ENCODE results near the gene RALY.

Gene RALY

DNA sequence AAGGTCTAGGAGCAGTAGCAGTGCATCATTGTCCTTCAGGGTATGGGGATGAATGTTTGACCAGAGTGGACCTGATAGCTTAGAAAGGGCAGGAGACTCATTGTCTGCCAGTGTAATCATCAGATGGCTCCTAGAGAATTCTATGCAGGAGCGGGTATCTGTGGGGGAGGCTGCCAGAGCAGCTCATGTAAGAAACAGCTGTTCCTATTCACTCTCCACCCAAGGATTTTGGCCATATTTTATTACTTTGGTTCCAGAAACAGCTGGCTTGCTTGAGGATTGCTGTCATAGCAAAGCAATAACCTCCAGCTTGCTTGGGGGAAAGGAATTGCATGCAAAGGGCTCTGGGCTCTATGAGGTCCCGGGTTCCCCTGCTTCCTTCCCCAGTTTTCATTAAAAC is 44.1 kb downstream of the RALY start:
- TF ChIP-seq, protein P1, sequence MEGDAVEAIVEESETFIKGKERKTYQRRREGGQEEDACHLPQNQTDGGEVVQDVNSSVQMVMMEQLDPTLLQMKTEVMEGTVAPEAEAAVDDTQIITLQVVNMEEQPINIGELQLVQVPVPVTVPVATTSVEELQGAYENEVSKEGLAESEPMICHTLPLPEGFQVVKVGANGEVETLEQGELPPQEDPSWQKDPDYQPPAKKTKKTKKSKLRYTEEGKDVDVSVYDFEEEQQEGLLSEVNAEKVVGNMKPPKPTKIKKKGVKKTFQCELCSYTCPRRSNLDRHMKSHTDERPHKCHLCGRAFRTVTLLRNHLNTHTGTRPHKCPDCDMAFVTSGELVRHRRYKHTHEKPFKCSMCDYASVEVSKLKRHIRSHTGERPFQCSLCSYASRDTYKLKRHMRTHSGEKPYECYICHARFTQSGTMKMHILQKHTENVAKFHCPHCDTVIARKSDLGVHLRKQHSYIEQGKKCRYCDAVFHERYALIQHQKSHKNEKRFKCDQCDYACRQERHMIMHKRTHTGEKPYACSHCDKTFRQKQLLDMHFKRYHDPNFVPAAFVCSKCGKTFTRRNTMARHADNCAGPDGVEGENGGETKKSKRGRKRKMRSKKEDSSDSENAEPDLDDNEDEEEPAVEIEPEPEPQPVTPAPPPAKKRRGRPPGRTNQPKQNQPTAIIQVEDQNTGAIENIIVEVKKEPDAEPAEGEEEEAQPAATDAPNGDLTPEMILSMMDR (IDR thresholded peaks at IDR 0.05; ENCODE audit: low read depth, low read length) = no peak
- in situ Hi-C loops (cut with HindIII; ENCODE audit: low sequenced_read_pairs) = no loop called here
- H3K4me3 ChIP-seq (ENCODE audit: low read depth, low read length) = no peak overlapping the region
- no peak for DNase-seq (ENCODE audit: low read depth, low spot score)

DNA sequence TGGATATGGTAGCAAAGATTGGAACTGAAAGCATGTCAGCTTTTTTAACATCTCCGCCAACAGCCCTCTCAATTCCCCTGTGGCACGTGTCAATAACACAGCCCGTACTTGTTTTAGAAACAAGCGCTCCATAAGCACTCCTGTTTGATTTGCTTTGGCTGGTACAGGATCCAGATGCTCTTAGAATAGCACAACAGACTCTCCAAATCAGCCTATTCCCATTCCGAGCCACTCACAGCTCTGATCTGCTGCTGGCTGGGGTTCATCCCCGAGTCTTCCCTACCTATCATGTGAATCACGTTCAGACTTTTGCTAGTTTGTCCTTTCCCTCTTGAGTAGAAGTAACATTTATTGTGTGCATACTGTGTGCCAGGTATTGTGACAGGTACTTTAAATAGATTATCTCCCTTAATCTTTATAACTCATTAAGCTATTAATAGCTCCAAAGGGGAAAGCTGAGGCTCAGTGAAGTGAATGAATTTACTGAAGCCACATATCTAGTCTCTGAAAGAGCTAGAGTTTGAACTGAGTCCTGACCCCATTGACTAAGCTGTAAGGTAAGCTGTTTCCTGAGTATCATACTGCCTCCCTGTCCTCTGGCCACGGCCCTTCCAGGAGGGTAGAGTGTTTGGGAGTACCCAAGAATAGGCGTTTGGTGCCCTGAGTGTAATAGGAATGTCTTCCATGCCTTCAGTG is 46.7 kb downstream of the RALY start:
- TF ChIP-seq, protein P1 (IDR thresholded peaks at IDR 0.05; ENCODE audit: low read depth, low read length) = no peak
- in situ Hi-C loops (cut with HindIII; ENCODE audit: low sequenced_read_pairs) = no loop called here

GRCh38 chr20:34041226-34041625 is 47.5 kb downstream of the RALY start:
- H3K4me3 ChIP-seq (ENCODE audit: low read depth, low read length) = no peak overlapping the region
- no peak for DNase-seq (ENCODE audit: low read depth, low spot score)
- in situ Hi-C loops (cut with HindIII; ENCODE audit: low sequenced_read_pairs) = no loop called here
- TF ChIP-seq, protein P1 (IDR thresholded peaks at IDR 0.05; ENCODE audit: low read depth, low read length) = no peak

More for the DNA sequence above, 46.7 kb downstream of the RALY start:
- H3K4me3 ChIP-seq (ENCODE audit: low read depth, low read length) = no peak overlapping the region
- no peak for DNase-seq (ENCODE audit: low read depth, low spot score)

DNA sequence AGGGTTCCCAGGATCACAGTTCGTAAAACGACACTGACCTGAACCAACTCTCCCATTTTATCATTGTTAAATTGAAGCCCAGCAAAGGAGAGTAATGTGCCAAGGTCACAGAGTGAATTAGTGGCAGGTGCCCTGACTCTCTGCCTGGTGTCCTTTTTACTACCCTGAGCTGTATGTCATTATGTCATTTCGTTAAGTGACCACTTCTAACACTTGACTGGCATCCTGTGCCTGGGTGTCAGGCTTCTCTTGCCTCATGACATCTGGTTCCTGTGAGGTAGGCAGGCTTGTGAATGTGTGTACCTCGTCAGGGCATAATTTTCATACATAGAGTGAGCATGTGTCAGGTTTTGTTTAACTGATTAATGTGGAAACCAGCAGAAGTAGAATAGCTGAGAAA is 48.6 kb downstream of the RALY start:
- no peak overlapping the region for H3K4me3 ChIP-seq (ENCODE audit: low read depth, low read length)
- in situ Hi-C loops (cut with HindIII; ENCODE audit: low sequenced_read_pairs) = no loop called here
- TF ChIP-seq, protein P1 (IDR thresholded peaks at IDR 0.05; ENCODE audit: low read depth, low read length) = no peak
- no peak for DNase-seq (ENCODE audit: low read depth, low spot score)

GRCh38 chr20:34043025-34043424 is 49.3 kb downstream of the RALY start:
- in situ Hi-C loops (cut with HindIII; ENCODE audit: low sequenced_read_pairs) = no loop called here
- DNase-seq (ENCODE audit: low read depth, low spot score) = no peak
- TF ChIP-seq, protein P1 (IDR thresholded peaks at IDR 0.05; ENCODE audit: low read depth, low read length) = no peak
- H3K4me3 ChIP-seq (ENCODE audit: low read depth, low read length) = no peak overlapping the region

DNA sequence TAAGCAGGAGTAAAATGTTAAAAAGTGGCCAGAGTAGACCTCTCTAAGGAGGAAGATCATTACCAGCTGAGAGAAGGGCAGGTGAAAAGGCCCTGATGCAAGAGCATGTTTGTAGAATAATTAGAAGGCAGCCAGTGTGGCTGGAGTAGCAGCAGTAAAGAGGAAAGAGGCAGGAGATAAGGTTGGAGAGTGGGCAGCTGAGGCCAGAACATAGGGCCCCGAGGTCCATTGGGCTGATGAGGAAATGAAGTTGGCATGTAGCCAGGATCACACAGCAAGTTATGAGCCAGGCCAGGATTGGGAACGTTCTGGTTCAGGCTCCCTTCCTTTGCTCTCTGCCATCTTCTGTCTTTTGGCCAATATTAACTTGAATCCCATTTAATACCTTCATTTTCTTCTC is 51.6 kb downstream of the RALY start:
- DNase-seq (ENCODE audit: low read depth, low spot score) = no peak
- TF ChIP-seq, protein P1 (IDR thresholded peaks at IDR 0.05; ENCODE audit: low read depth, low read length) = no peak
- in situ Hi-C loops (cut with HindIII; ENCODE audit: low sequenced_read_pairs) = no loop called here

More for the DNA sequence above, 51.6 kb downstream of the RALY start:
- H3K4me3 ChIP-seq (ENCODE audit: low read depth, low read length) = no peak overlapping the region

Data from astrocyte of the spinal cord (primary cell).